ENCODE results near the gene PLEKHM1.

The PLEKHM1 gene

DNA sequence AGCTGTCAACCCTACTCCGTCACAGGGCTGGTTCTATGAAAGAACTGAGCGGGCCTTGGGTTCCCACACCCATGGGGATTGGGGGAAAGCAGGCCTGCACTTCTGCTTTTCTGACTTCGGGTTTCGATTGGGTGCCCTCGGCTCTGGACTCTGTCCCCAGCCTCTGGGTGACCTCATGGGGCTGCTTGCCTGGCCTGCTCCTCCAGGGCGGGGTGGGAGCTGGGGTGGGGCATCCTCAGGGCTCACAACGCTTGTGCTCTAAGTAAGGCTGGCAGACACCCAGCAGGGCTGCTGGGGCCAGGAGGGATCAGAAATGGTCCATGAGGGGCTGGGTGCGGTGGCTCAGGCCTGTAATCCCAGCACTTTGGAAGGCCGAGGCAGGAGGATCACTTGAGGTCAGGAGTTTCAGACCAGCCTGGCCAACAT, 77.0 kb downstream of the PLEKHM1 start:
- H3K27ac ChIP-seq: no peak overlapping the region
- TF ChIP-seq CTCF (IDR thresholded peaks at IDR 0.05) (no peak), ZFX (IDR thresholded peaks at IDR 0.05; ENCODE audit: borderline replicate concordance) (no peak)

DNA sequence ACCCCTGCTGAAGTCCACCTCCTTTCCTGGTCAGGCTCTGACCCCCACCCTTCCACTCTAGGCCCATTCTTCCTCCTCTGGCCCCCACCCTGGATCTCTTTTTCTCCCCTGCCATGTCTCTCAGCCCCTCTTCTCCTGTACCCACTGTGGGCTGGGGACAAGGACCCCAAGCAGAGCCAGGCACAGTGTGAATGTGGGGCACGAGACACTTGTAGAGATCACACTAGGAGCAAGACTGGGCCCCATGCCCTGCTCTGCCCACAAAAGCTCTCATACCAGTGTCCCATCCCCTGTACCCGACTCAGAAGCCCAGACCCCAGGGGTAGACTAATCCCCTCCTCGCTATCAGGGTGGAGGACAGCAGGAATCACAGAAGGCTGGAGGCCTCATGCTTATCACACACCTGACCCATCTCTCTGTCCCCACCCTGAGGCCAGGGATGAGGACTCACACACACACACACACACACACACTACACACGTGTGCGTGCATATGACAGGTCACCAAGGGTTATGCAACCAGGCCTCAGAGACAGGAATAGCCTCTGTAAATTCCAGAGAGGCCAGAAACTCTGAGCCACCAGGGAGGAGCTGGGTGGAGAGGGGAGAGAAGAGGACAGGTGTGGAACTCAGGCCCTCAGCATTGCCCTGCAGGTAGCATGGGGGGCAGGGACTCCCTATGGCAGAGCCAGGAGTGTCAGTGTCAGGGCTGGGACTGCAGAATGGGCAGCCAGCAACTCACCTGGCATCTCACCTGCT, 79.0 kb downstream of the PLEKHM1 start:
- no peak for TF ChIP-seq ZFX (IDR thresholded peaks at IDR 0.05; ENCODE audit: borderline replicate concordance)
- TF ChIP-seq CTCF (IDR thresholded peaks at IDR 0.05): no peak
- no peak overlapping the region for H3K27ac ChIP-seq

DNA sequence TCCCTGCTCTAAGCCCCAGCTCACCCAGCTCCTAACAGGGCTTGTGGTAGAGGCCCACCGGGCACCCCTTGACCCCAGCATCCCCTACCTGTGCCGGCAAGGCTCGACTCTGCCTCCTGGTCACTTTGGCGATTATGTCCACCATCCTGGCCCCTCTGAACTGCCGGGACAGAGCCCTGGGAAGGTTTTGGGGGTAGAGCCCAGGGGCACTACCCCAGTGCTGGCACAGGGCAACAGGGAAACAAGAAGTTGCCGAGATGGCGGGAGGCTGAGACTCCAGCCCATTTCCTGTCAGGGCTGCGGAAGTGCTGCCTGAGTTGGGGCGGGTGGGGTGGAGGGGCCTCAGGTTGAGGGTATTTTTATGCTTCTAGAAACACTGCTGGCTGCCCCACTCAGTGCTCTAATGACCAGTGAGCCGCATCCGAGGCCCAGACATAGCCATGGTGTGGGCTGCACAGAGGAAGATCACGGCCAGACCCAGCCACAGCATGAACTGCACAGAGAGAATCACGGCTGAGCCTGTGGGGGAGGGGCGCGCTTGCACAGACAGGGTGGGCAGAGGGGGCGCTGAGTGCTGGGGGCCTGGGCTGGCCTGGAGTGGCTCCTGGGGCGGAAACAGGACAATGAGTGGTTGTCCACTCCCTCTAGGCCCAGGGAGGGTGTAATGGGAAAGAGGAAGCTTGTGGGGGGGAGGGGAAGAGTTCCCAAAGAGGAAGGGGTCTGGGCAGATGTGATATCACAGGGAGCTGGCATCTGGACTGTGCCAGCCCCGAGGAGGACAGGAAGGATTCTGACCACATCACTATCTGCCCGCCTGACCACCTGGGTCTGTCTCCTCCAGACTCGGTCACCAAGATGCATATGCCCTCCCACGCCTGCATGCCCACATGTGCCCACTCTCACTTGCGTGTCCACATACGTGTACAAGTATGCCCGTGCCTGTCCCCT, 80.1 kb downstream of the PLEKHM1 start:
- no peak for TF ChIP-seq CTCF (IDR thresholded peaks at IDR 0.05)
- no peak for TF ChIP-seq ZFX (IDR thresholded peaks at IDR 0.05; ENCODE audit: borderline replicate concordance)
- no peak overlapping the region for H3K27ac ChIP-seq

DNA sequence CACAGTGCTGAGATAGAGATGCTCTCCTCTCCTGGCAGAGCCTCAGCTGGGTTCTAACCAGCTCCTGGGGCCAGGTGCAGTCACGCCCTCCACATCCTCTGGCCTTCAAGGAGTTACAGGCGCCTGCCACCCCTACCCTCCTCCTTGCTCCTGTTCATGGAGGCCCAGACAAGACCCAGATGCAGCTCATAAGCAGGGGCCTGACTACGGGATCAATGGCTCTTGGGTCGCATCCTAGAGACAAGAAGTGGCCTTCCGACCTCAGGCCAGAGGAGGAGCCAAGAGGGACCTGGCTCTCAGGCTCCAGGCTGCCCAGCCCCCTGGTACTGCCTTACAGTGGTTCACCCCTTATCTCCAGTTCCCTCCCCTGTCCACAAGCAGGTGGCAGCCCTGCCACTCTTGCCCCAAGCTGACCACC, 80.9 kb downstream of the PLEKHM1 start:
- TF ChIP-seq CTCF (IDR thresholded peaks at IDR 0.05): no peak
- no peak for TF ChIP-seq ZFX (IDR thresholded peaks at IDR 0.05; ENCODE audit: borderline replicate concordance)
- H3K27ac ChIP-seq: no peak overlapping the region

- no peak overlapping the region for H3K27ac ChIP-seq
Measured at GRCh38 chr17:45408611-45409421, 81.7 kb downstream of the PLEKHM1 start.

GRCh38 chr17:45406107-45406506, 84.4 kb downstream of the PLEKHM1 start:
- no peak for TF ChIP-seq ZFX (IDR thresholded peaks at IDR 0.05; ENCODE audit: borderline replicate concordance)
- TF ChIP-seq CTCF (IDR thresholded peaks at IDR 0.05): no peak
- H3K27ac ChIP-seq: no peak overlapping the region

More at GRCh38 chr17:45408611-45409421, 81.7 kb downstream of the PLEKHM1 start:
- no peak for TF ChIP-seq CTCF (IDR thresholded peaks at IDR 0.05)
- TF ChIP-seq ZFX (IDR thresholded peaks at IDR 0.05; ENCODE audit: borderline replicate concordance): no peak
